Measurements from ENCODE around the gene GPC1. TPM values are rescaled to one million over a fixed set of nuclear protein-coding genes. Genes with fewer than 3 reads are reported as not detected.

Gene GPC1
- total and polyA plus RNA-seq, 3 experiments from 2014 or later: 0.17 to 2.4 (median 1.9) TPM

- ChIA-PET POLR2A (interaction anchor here (0.7 to 1.7 kb wide), 4 partner anchors 51 to 72 kb away, joined by 3 to 8 read pairs (median 7); partner anchors contain the start of gene CAPN10), CTCF (interaction anchor here (0.6 to 3.1 kb wide), 28 partner anchors 10 to 687 kb away, joined by 3 to 39 read pairs (median 4); partner anchors contain the start of genes ANKMY1, CAPN10, DUSP28 and RNPEPL1)
- Mint-ChIP-seq H3K27me3 (peaks cover 0 to 2% of the 10 kb centered on the region in 2 donors), H3K27ac (peak overlapping the region in 1 of 8 donors; percentile 90), H3K36me3 (peaks cover 0 to 23% (median 9%) of the 10 kb centered on the region in 3 donors), H3K9me3 (no peaks in the 10 kb centered on the region), H3K4me3 (no peak overlapping the region), H3K4me1 (peaks cover 10 to 17% (median 12%) of the 10 kb centered on the region in 3 donors)
- no peak overlapping the region for H3K4me3 ChIP-seq (ENCODE audit: low read length)
- peaks cover 11% of the 10 kb centered on the region for H3K4me1 ChIP-seq (ENCODE audit: insufficient read depth, low read length)
- H3K36me3 ChIP-seq (ENCODE audit: insufficient read depth, low read length): no peaks in the 10 kb centered on the region
- DNase-seq: no peak
- H3K9me3 ChIP-seq (ENCODE audit: low read length): no peaks in the 10 kb centered on the region
- no peaks in the 10 kb centered on the region for H3K27me3 ChIP-seq (ENCODE audit: insufficient read depth, low read length, poor library complexity, severe bottlenecking)
- H3K27ac ChIP-seq (ENCODE audit: low read depth, low read length): no peak overlapping the region
Observed at GRCh38 chr2:240514631-240515030, 79.2 kb downstream of the GPC1 start.

GRCh38 chr2:240517342-240517741 lies 81.9 kb downstream of the GPC1 start:
- Mint-ChIP-seq H3K36me3 (peaks cover 3 to 17% (median 13%) of the 10 kb centered on the region in 3 donors), H3K9me3 (no peaks in the 10 kb centered on the region), H3K4me3 (no peak overlapping the region), H3K4me1 (peaks cover 13 to 25% (median 18%) of the 10 kb centered on the region in 3 donors), H3K27ac (no peak overlapping the region), H3K27me3 (no peaks in the 10 kb centered on the region)
- Histone ChIP-seq H3K27ac (ENCODE audit: low read depth, low read length) (no peak overlapping the region), H3K9me3 (ENCODE audit: low read length) (no peaks in the 10 kb centered on the region), H3K4me1 (ENCODE audit: insufficient read depth, low read length) (peaks cover 11% of the 10 kb centered on the region), H3K36me3 (ENCODE audit: insufficient read depth, low read length) (no peaks in the 10 kb centered on the region), H3K4me3 (ENCODE audit: low read length) (no peak overlapping the region), H3K27me3 (ENCODE audit: insufficient read depth, low read length, poor library complexity, severe bottlenecking) (no peaks in the 10 kb centered on the region)
- POLR2A ChIA-PET: no interaction called here
- DNase-seq: no peak
- CTCF ChIA-PET: interaction anchor here (0.8 to 1.5 kb wide), 2 partner anchors 14 to 62 kb away, joined by 3 to 4 read pairs; no protein-coding TSS in a partner anchor

Other genes starting within 250 kb of the GPC1 start
- gene ANKMY1, start 122.3 kb downstream of the GPC1 start, total RNA-seq: 10 to 100 TPM; 22.4 to 27.9 TPM
- 15.8 TPM for gene ANKMY1, start 122.3 kb downstream of the GPC1 start, polyA plus RNA-seq
- 1 to 10 TPM; 7.0 TPM for gene DUSP28, start 124.7 kb downstream of the GPC1 start, total RNA-seq
- 22.0 TPM for gene DUSP28, start 124.7 kb downstream of the GPC1 start, polyA plus RNA-seq
- gene RNPEPL1, start 132.8 kb downstream of the GPC1 start, total RNA-seq: 10 to 100 TPM; 55.6 to 61.1 TPM
- gene RNPEPL1, start 132.8 kb downstream of the GPC1 start, polyA plus RNA-seq: 101 TPM
- 10 to 100 TPM; 36.1 to 40.5 TPM for gene CAPN10, start 151.1 kb downstream of the GPC1 start, total RNA-seq
- gene CAPN10, start 151.1 kb downstream of the GPC1 start, polyA plus RNA-seq: 19.5 TPM
- gene GPR35, start 189.8 kb downstream of the GPC1 start, total RNA-seq: 1 to 10 TPM; 8.4 to 9.0 TPM
- gene GPR35, start 189.8 kb downstream of the GPC1 start, polyA plus RNA-seq: 1.9 TPM
- not detected for gene AQP12B, start 247.2 kb downstream of the GPC1 start, total RNA-seq
- gene AQP12B, start 247.2 kb downstream of the GPC1 start, polyA plus RNA-seq: not detected